T-cell (primary cell): ENCODE results near the gene PLS3. TPM values are rescaled to one million over a fixed set of nuclear protein-coding genes. Genes with fewer than 3 reads are reported as not detected.
A peak's percentile ranks its signal among the peaks of the same experiment; 100 is the strongest.
"Not testable (repeated sequence)": the region's sequence is repeated elsewhere in the genome, so short reads cannot be mapped to it uniquely, and the experiment has no call there.

ENCODE experiments used
- ATAC-seq, 4 experiments: fragments of 200-7000 bp in 3 of 4; fragments of 150-1000 bp in 1 of 4; cut with Tn5 transposase; replicated peaks in 1 of 4; 1 replicate in 3 of 4; 2 replicates in 1 of 4; pipeline ENCODE4 v1.10.0; 2021; ENCODE audit warnings: moderate library complexity in 3 of 4, mild to moderate bottlenecking in 2 of 4, moderate number of reproducible peaks in 1 of 4
- CTCF ChIA-PET, 2 donors: fragments of 300-600 bp; sonication (Branson Sonifier 250); formaldehyde crosslinking; loops; one replicate each; lab custom pipeline; 2022; ENCODE audit warnings: antibody characterized with exemption in 2 of 2; lab: Charles Lee
- POLR2A ChIA-PET, 2 donors: fragments of 300-600 bp; sonication (Branson Sonifier 250); formaldehyde crosslinking; loops; one replicate each; lab custom pipeline; 2022; ENCODE audit warnings: antibody characterized with exemption in 2 of 2; lab: Charles Lee
- DNase-seq, 35 experiments: peaks; one replicate each; pipeline versions ENCODE4 v3.0.0 to v3.0.0-alpha.2; 2013 to 2023
- H3K27ac ChIP-seq: one replicate; pipeline ENCODE4 v1.5.1; 2013; ENCODE audit warnings: low read length
- H3K27me3 ChIP-seq, 2 experiments: replicated peaks in 1 of 2; 1 replicate in 1 of 2; 2 replicates in 1 of 2; pipeline versions ENCODE4 v1.6.1 to v1.7.0; 2013; ENCODE audit warnings: low read length in 1 of 2, mixed read lengths in 1 of 2; ENCODE audit not compliant: control insufficient read depth in 2 of 2, insufficient read depth in 2 of 2; ENCODE audit errors: extremely low read depth in 1 of 2
- H3K36me3 ChIP-seq, 2 donors: 1 replicate in 1 of 2; 2 replicates in 1 of 2; pipeline versions ENCODE4 v1.6.1 to v1.7.0; 2013; ENCODE audit warnings: low read length in 1 of 2; ENCODE audit not compliant: control insufficient read depth in 2 of 2, insufficient read depth in 1 of 2; ENCODE audit errors: extremely low read depth in 1 of 2
- H3K4me1 ChIP-seq, 2 experiments: 1 replicate in 1 of 2; 2 replicates in 1 of 2; pipeline versions ENCODE4 v1.6.1 to v1.7.0; 2013; ENCODE audit warnings: low read length in 2 of 2, mixed read lengths in 1 of 2; ENCODE audit not compliant: insufficient read depth in 2 of 2, control insufficient read depth in 1 of 2; ENCODE audit errors: extremely low read depth in 1 of 2
- H3K4me3 ChIP-seq, 2 donors: 1 replicate in 1 of 2; 2 replicates in 1 of 2; pipeline versions ENCODE4 v1.5.1 to v1.7.0; 2013; ENCODE audit warnings: mild to moderate bottlenecking in 2 of 2, low read length in 1 of 2, moderate library complexity in 1 of 2; ENCODE audit not compliant: control insufficient read depth in 1 of 2; ENCODE audit errors: extremely low read depth in 1 of 2
- H3K9me3 ChIP-seq: 2 replicates; pipeline ENCODE4 v1.7.0; 2013
- H3K27ac Mint-ChIP-seq, 2 donors: one replicate each; pipeline ENCODE4 v1.8.0; 2020 to 2021; ENCODE audit warnings: mild to moderate bottlenecking in 2 of 2, mixed read lengths in 2 of 2
- H3K27me3 Mint-ChIP-seq, 2 donors: one replicate each; pipeline ENCODE4 v1.8.0; 2021 to 2022; ENCODE audit warnings: mixed read lengths in 2 of 2
- H3K36me3 Mint-ChIP-seq: one replicate; pipeline ENCODE4 v1.8.0; 2021; ENCODE audit warnings: mixed read lengths
- H3K4me1 Mint-ChIP-seq, 3 donors: one replicate each; pipeline ENCODE4 v1.8.0; 2020 to 2022; ENCODE audit warnings: mixed read lengths in 3 of 3, mild to moderate bottlenecking in 1 of 3
- H3K4me3 Mint-ChIP-seq, 3 donors: one replicate each; pipeline ENCODE4 v1.8.0; 2020 to 2022; ENCODE audit warnings: mild to moderate bottlenecking in 3 of 3, mixed read lengths in 3 of 3, moderate library complexity in 3 of 3
- H3K9me3 Mint-ChIP-seq, 3 donors: one replicate each; pipeline ENCODE4 v1.8.0; 2020 to 2022; ENCODE audit warnings: mixed read lengths in 3 of 3
- WGBS: methylation state at CpG from one replicate; pipeline ENCODE4 v1.1.5; 2013; ENCODE audit warnings: missing lambda C conversion rate; ENCODE audit not compliant: insufficient coverage; 5-methylcytosine and 5-hydroxymethylcytosine counted together
- total RNA-seq, 35 experiments: library from RNA in 6 of 35; stranded (reverse) in 6 of 35; fragments of 120-200 nt in 1 of 35; gene quantifications; one replicate each; pipeline versions ENCODE4 v1.2.1 to v1.2.4 and lab custom pipeline; 2013 to 2026

The PLS3 gene
- total RNA-seq, 5 donors from 2014 or later (not counting 1 experiment from before 2014, with no cell fraction given): 0.30 to 1.3 (median 0.73) TPM

GRCh38 chrX:115639334-115639880 is 78.4 kb downstream of the PLS3 start:
- Histone ChIP-seq H3K27me3 (no peaks in the 10 kb centered on the region), H3K9me3 (no peaks in the 10 kb centered on the region), H3K4me1 (no peaks in the 10 kb centered on the region), H3K36me3 (no peaks in the 10 kb centered on the region), H3K27ac (no peak overlapping the region), H3K4me3 (no peak overlapping the region)
- CTCF ChIA-PET: interaction anchor here in 1 of 2 donors (0.7 kb wide), 1 partner anchor 27 kb away, joined by 4 read pairs; no protein-coding TSS in a partner anchor
- POLR2A ChIA-PET: no interaction called here
- 72% methylated on average over 3 of the region's 5 CpGs for WGBS
- Mint-ChIP-seq H3K27ac (no peak overlapping the region), H3K9me3 (no peaks in the 10 kb centered on the region), H3K27me3 (peaks cover 0 to 14% of the 10 kb centered on the region in 2 donors), H3K4me1 (no peaks in the 10 kb centered on the region), H3K4me3 (no peak overlapping the region), H3K36me3 (no peaks in the 10 kb centered on the region)
- no peak for ATAC-seq
- DNase-seq: no peak

GRCh38 chrX:115642311-115642710 is 81.3 kb downstream of the PLS3 start:
- ChIA-PET CTCF (interaction anchor here (0.6 to 1.1 kb wide), 4 partner anchors 8 to 24 kb away, joined by 3 read pairs; no protein-coding TSS in a partner anchor), POLR2A (no interaction called here)
- Mint-ChIP-seq H3K4me3 (no peak overlapping the region), H3K36me3 (no peaks in the 10 kb centered on the region), H3K27me3 (peaks cover 0 to 14% of the 10 kb centered on the region in 2 donors), H3K27ac (no peak overlapping the region), H3K4me1 (no peaks in the 10 kb centered on the region), H3K9me3 (no peaks in the 10 kb centered on the region)
- no CpG with 5 or more reads among the region's 2 CpGs for WGBS
- Histone ChIP-seq H3K27ac (no peak overlapping the region), H3K36me3 (no peaks in the 10 kb centered on the region), H3K4me3 (no peak overlapping the region), H3K4me1 (no peaks in the 10 kb centered on the region), H3K9me3 (no peaks in the 10 kb centered on the region), H3K27me3 (no peaks in the 10 kb centered on the region)
- ATAC-seq (no peak), DNase-seq (no peak)

- WGBS: no CpG with 5 or more reads among the region's 5 CpGs
- Mint-ChIP-seq H3K27me3 (peaks cover 0 to 14% of the 10 kb centered on the region in 2 donors), H3K36me3 (no peaks in the 10 kb centered on the region), H3K9me3 (no peaks in the 10 kb centered on the region), H3K4me3 (no peak overlapping the region), H3K27ac (no peak overlapping the region), H3K4me1 (no peaks in the 10 kb centered on the region)
- H3K36me3 ChIP-seq: no peaks in the 10 kb centered on the region
- no peaks in the 10 kb centered on the region for H3K4me1 ChIP-seq
- CTCF ChIA-PET: interaction anchor here in 1 of 2 donors (0.6 to 1.1 kb wide), 9 partner anchors 8 to 1586 kb away, joined by 3 to 5 read pairs (median 3); no protein-coding TSS in a partner anchor
- H3K4me3 ChIP-seq: no peak overlapping the region
- H3K9me3 ChIP-seq: no peaks in the 10 kb centered on the region
- no peak overlapping the region for H3K27ac ChIP-seq
- POLR2A ChIA-PET: no interaction called here
- DNase-seq: peak in 11 of 35 experiments; percentile 0 to 53 (median 10)
- H3K27me3 ChIP-seq: no peaks in the 10 kb centered on the region
- no peak for ATAC-seq
Measured at GRCh38 chrX:115642895-115643530, 82.0 kb downstream of the PLS3 start.

GRCh38 chrX:115644397-115644796 is 83.4 kb downstream of the PLS3 start:
- H3K27ac Mint-ChIP-seq, CTCF ChIA-PET, H3K4me1 Mint-ChIP-seq: not testable (repeated sequence)

GRCh38 chrX:115649461-115650063 is 88.6 kb downstream of the PLS3 start:
- Histone ChIP-seq H3K4me1 (no peaks in the 10 kb centered on the region), H3K9me3 (no peaks in the 10 kb centered on the region), H3K27me3 (no peaks in the 10 kb centered on the region), H3K27ac (no peak overlapping the region), H3K4me3 (no peak overlapping the region), H3K36me3 (no peaks in the 10 kb centered on the region)
- no CpG with 5 or more reads among the region's 5 CpGs for WGBS
- H3K27ac Mint-ChIP-seq: no peak overlapping the region
- ATAC-seq (no peak), DNase-seq (no peak)
- POLR2A ChIA-PET: no interaction called here
- CTCF ChIA-PET: interaction anchor here in 1 of 2 donors (0.6 to 1.0 kb wide), 2 partner anchors 12 to 26 kb away, joined by 4 to 5 read pairs; no protein-coding TSS in a partner anchor
- H3K4me3 Mint-ChIP-seq: no peak overlapping the region
- no peaks in the 10 kb centered on the region for H3K4me1 Mint-ChIP-seq
- no peaks in the 10 kb centered on the region for H3K36me3 Mint-ChIP-seq
- no peaks in the 10 kb centered on the region for H3K9me3 Mint-ChIP-seq
- H3K27me3 Mint-ChIP-seq: peaks cover 0 to 3% of the 10 kb centered on the region in 2 donors

More at GRCh38 chrX:115644397-115644796, 83.4 kb downstream of the PLS3 start:
- H3K36me3 ChIP-seq, ATAC-seq, H3K9me3 Mint-ChIP-seq, H3K4me1 ChIP-seq, H3K4me3 ChIP-seq, H3K27ac ChIP-seq, H3K27me3 ChIP-seq, POLR2A ChIA-PET, H3K4me3 Mint-ChIP-seq, DNase-seq, H3K36me3 Mint-ChIP-seq, H3K9me3 ChIP-seq: not testable (repeated sequence)
- no CpG with 5 or more reads among the region's 5 CpGs for WGBS
- peaks cover 0 to 16% of the 10 kb centered on the region in 2 donors for H3K27me3 Mint-ChIP-seq

- Mint-ChIP-seq H3K4me3 (no peak overlapping the region), H3K4me1 (no peaks in the 10 kb centered on the region), H3K36me3 (no peaks in the 10 kb centered on the region), H3K27ac (no peak overlapping the region), H3K9me3 (no peaks in the 10 kb centered on the region), H3K27me3 (peaks cover 0 to 3% of the 10 kb centered on the region in 2 donors)
- H3K4me1 ChIP-seq: no peaks in the 10 kb centered on the region
- H3K4me3 ChIP-seq: no peak overlapping the region
- DNase-seq (no peak), ATAC-seq (no peak)
- H3K36me3 ChIP-seq: no peaks in the 10 kb centered on the region
- H3K27ac ChIP-seq: no peak overlapping the region
- H3K27me3 ChIP-seq: no peaks in the 10 kb centered on the region
- CTCF ChIA-PET: no interaction called here
- POLR2A ChIA-PET: no interaction called here
- no peaks in the 10 kb centered on the region for H3K9me3 ChIP-seq
Measured at GRCh38 chrX:115650449-115650848, 89.5 kb downstream of the PLS3 start.
